Ramos (cell line): ENCODE data around the gene ARMC12.

Experiments
- in situ Hi-C: fragments of 300-500 bp; cut with MboI; formaldehyde crosslinking; loops from one replicate; pipeline ENCODE4 v1.14.3; 2022; ENCODE audit warnings: low sequenced_read_pairs; ENCODE audit not compliant: unreplicated experiment

Gene ARMC12

GRCh38 chr6:35759426-35759825 is 22.6 kb downstream of the ARMC12 start:
- in situ Hi-C loops = no loop called here

GRCh38 chr6:35765739-35766138 is 28.9 kb downstream of the ARMC12 start:
- in situ Hi-C loops = no loop called here

- in situ Hi-C loops = no loop called here
Measured at GRCh38 chr6:35769211-35769610, 32.4 kb downstream of the ARMC12 start.

GRCh38 chr6:35771343-35771627 is 34.5 kb downstream of the ARMC12 start:
- in situ Hi-C loops = no loop called here

GRCh38 chr6:35774116-35774794 is 37.4 kb downstream of the ARMC12 start:
- in situ Hi-C loops = no loop called here

- in situ Hi-C loops = no loop called here
Measured at GRCh38 chr6:35775031-35775430, 38.2 kb downstream of the ARMC12 start.

- in situ Hi-C loops = no loop called here
Measured at GRCh38 chr6:35776364-35777215, 39.8 kb downstream of the ARMC12 start, which contains the start of gene CLPSL2. Gene CLPSL2, plus strand, starts transcription at chr6:35776598. Its CDS starts 21 bp downstream, at chr6:35776619.

GRCh38 chr6:35777356-35778102 is 40.7 kb downstream of the ARMC12 start:
- in situ Hi-C loops = no loop called here

- in situ Hi-C loops = no loop called here
Measured at GRCh38 chr6:35778437-35778836, 41.6 kb downstream of the ARMC12 start.

GRCh38 chr6:35780719-35781118 is 43.9 kb downstream of the ARMC12 start, which contains the start of gene CLPSL1:
Gene CLPSL1, plus strand, starts transcription at chr6:35781019. Its CDS starts 92 bp downstream, at chr6:35781111.
- in situ Hi-C loops = no loop called here

- in situ Hi-C loops = no loop called here
Measured at GRCh38 chr6:35781290-35781689, 44.5 kb downstream of the ARMC12 start.

- in situ Hi-C loops = no loop called here
Measured at GRCh38 chr6:35782424-35782823, 45.6 kb downstream of the ARMC12 start.

- in situ Hi-C loops = no loop called here
Measured at GRCh38 chr6:35784200-35784599, 47.4 kb downstream of the ARMC12 start.

GRCh38 chr6:35786272-35786671 is 49.4 kb downstream of the ARMC12 start:
- in situ Hi-C loops = no loop called here

- in situ Hi-C loops = no loop called here
Measured at GRCh38 chr6:35786810-35787209, 50.0 kb downstream of the ARMC12 start.

- in situ Hi-C loops = no loop called here
Measured at GRCh38 chr6:35787266-35788218, 50.7 kb downstream of the ARMC12 start.

- in situ Hi-C loops = no loop called here
Measured at GRCh38 chr6:35788423-35788982, 51.7 kb downstream of the ARMC12 start.

- in situ Hi-C loops = no loop called here
Measured at GRCh38 chr6:35790683-35791082, 53.9 kb downstream of the ARMC12 start.
